Osteoblast (primary cell): Measurements from ENCODE around the gene HIGD1C. TPM values are rescaled to one million over a fixed set of nuclear protein-coding genes. Genes with fewer than 3 reads are reported as not detected.

Experiments used
- DNase-seq: peaks from one replicate; pipeline ENCODE4 v3.0.0; 2011; ENCODE audit warnings: low spot score, mixed read lengths; ENCODE audit not compliant: insufficient read length; ENCODE audit errors: missing footprints
- H2AFZ ChIP-seq: 2 replicates; pipeline ENCODE4 v1.6.0; 2011; ENCODE audit warnings: mild to moderate bottlenecking, low read length
- H3K27ac ChIP-seq: 2 replicates; pipeline ENCODE4 v1.5.1; 2011; ENCODE audit warnings: mild to moderate bottlenecking, low read depth, low read length, moderate library complexity
- H3K27me3 ChIP-seq: 2 replicates; pipeline ENCODE4 v1.6.0; 2012; ENCODE audit warnings: mild to moderate bottlenecking, control low read depth, inconsistent platforms, low read length, moderate library complexity; ENCODE audit not compliant: insufficient read depth
- H3K36me3 ChIP-seq: 2 replicates; pipeline ENCODE4 v1.5.1; 2011; ENCODE audit warnings: mild to moderate bottlenecking, low read length, control low read depth, moderate library complexity; ENCODE audit not compliant: insufficient read depth
- H3K4me1 ChIP-seq: 2 replicates; pipeline ENCODE4 v1.5.1; 2011; ENCODE audit warnings: mild to moderate bottlenecking, low read length, control low read depth, moderate library complexity; ENCODE audit not compliant: insufficient read depth
- H3K4me2 ChIP-seq: 2 replicates; pipeline ENCODE4 v1.6.0; 2011; ENCODE audit warnings: mild to moderate bottlenecking, low read length; ENCODE audit not compliant: insufficient read depth
- H3K4me3 ChIP-seq: fragments of 200-600 bp; sonication (generic); 3 replicates; pipeline ENCODE4 v1.5.1; 2012; ENCODE audit warnings: mild to moderate bottlenecking, low read length, inconsistent platforms; ENCODE audit not compliant: insufficient read depth
- H3K79me2 ChIP-seq: 2 replicates; pipeline ENCODE4 v1.6.0; 2012; ENCODE audit warnings: mild to moderate bottlenecking, low read length, control low read depth, inconsistent platforms; ENCODE audit not compliant: insufficient read depth
- H3K9me3 ChIP-seq: 2 replicates; pipeline ENCODE4 v1.5.1; 2011; ENCODE audit warnings: low read depth, low read length, control low read depth
- H4K20me1 ChIP-seq: 2 replicates; pipeline ENCODE4 v1.6.0; 2012; ENCODE audit warnings: mild to moderate bottlenecking, low read length, control low read depth; ENCODE audit not compliant: insufficient read depth
- small RNA-seq: library from RNA; depleted of rRNA; stranded (forward); fragments of <200 nt; gene quantifications from one replicate; pipeline ENCODE3, GENCODE V24; 2012
- total RNA-seq: library from RNA; depleted of rRNA; stranded (reverse); fragments of >200 nt; gene quantifications from 2 replicates; pipeline ENCODE4 v1.2.3, GENCODE V29; 2012
- TF ChIP-seq, protein P1 (sequence below): IDR thresholded peaks from 2 replicates; pipeline ENCODE4 v1.5.1; 2011; ENCODE audit warnings: mild to moderate bottlenecking, low read depth, low read length, moderate library complexity; ENCODE audit errors: extremely low read depth

Gene HIGD1C
- total RNA-seq, 1 donor: not detected

DNA sequence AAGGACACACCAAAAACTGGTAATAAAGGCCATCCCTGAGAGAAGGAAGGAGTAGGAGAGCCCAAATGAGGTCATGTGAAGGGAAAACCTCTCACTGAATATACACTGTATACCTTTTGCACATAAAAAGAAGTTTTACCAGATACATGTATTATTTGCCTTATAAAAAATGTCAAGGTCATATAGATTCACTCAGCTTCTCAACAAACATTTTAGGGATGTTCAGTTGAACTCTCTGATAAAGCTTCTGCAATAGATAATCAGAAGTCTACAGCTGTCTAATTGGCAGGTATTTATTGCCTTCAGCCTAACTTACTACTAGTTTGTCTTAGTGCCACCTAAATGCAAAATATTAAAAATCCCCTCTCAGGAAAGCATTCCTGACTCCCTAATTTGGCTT, 65.1 kb downstream of the HIGD1C start:
- Histone ChIP-seq H3K36me3 (no peaks in the 10 kb centered on the region), H2AFZ (no peak overlapping the region), H3K4me1 (no peaks in the 10 kb centered on the region), H3K9me3 (no peaks in the 10 kb centered on the region), H3K4me3 (no peak overlapping the region), H3K27me3 (no peaks in the 10 kb centered on the region), H4K20me1 (peaks cover 23% of the 10 kb centered on the region), H3K4me2 (no peak overlapping the region), H3K79me2 (peaks cover 92% of the 10 kb centered on the region), H3K27ac (no peak overlapping the region)
- TF ChIP-seq, protein P1, sequence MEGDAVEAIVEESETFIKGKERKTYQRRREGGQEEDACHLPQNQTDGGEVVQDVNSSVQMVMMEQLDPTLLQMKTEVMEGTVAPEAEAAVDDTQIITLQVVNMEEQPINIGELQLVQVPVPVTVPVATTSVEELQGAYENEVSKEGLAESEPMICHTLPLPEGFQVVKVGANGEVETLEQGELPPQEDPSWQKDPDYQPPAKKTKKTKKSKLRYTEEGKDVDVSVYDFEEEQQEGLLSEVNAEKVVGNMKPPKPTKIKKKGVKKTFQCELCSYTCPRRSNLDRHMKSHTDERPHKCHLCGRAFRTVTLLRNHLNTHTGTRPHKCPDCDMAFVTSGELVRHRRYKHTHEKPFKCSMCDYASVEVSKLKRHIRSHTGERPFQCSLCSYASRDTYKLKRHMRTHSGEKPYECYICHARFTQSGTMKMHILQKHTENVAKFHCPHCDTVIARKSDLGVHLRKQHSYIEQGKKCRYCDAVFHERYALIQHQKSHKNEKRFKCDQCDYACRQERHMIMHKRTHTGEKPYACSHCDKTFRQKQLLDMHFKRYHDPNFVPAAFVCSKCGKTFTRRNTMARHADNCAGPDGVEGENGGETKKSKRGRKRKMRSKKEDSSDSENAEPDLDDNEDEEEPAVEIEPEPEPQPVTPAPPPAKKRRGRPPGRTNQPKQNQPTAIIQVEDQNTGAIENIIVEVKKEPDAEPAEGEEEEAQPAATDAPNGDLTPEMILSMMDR: no peak
- no peak for DNase-seq

DNA sequence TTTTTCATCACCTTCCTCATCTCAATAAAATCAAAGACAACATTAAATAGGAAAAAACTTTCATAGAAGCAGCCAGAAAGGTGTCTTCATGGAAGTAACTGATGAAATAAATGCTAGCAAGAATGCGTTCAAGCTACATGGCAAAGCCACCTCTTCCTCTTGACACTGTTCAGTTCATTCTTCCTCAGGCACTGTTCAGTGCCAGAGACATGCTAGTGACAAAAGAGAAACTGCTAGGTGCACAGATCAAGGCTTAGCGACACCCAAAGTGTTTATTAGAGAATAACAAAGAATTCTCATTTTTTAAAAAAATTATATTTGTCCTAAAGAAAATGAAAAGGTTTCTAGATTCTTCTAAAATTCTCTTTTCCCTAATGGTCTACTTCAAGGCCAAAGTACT, 66.6 kb downstream of the HIGD1C start:
- no peaks in the 10 kb centered on the region for H3K9me3 ChIP-seq
- H3K27me3 ChIP-seq: no peaks in the 10 kb centered on the region
- no peak overlapping the region for H3K27ac ChIP-seq
- TF ChIP-seq, protein P1: no peak
- DNase-seq: no peak
- peaks cover 92% of the 10 kb centered on the region for H3K79me2 ChIP-seq
- H3K4me1 ChIP-seq: peaks cover 8% of the 10 kb centered on the region
- no peak overlapping the region for H2AFZ ChIP-seq
- H4K20me1 ChIP-seq: peaks cover 19% of the 10 kb centered on the region
- H3K4me2 ChIP-seq: no peak overlapping the region
- H3K4me3 ChIP-seq: no peak overlapping the region
- no peaks in the 10 kb centered on the region for H3K36me3 ChIP-seq

DNA sequence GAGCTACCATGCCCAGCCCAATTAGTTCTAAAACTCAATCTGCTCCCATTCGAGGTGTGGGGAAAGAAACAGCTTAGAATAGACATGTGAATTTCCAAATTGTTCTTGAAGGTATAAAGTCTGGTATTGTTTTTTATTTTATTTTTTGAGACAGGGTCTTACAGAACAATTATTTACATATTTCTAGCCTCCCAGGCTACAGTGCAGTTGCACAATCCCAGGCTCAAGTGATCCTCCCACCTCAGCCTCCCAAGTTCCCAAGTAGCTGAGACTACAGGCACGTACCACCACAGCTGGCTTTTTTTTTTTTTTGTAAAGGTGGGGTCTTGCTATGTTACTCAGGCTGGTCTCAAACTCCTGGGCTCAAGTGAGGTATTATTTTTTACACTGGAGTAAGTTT, 67.6 kb downstream of the HIGD1C start:
- peaks cover 15% of the 10 kb centered on the region for H4K20me1 ChIP-seq
- H3K4me3 ChIP-seq: no peak overlapping the region
- TF ChIP-seq, protein P1: no peak
- no peaks in the 10 kb centered on the region for H3K9me3 ChIP-seq
- H3K27ac ChIP-seq: no peak overlapping the region
- H2AFZ ChIP-seq: no peak overlapping the region
- H3K4me1 ChIP-seq: peaks cover 12% of the 10 kb centered on the region
- peaks cover 82% of the 10 kb centered on the region for H3K79me2 ChIP-seq
- no peaks in the 10 kb centered on the region for H3K36me3 ChIP-seq
- no peak overlapping the region for H3K4me2 ChIP-seq
- H3K27me3 ChIP-seq: no peaks in the 10 kb centered on the region
- DNase-seq: no peak

Small RNA genes within 50 kb of the gene (small RNA-seq; reads per million reads assigned to genes)
- gene AC008121.1: not detected
- not detected for gene RF00019
- not detected for gene RNU6-87P

Other genes starting within 250 kb of the HIGD1C start
- gene ATF1, start 188.4 kb upstream of the HIGD1C start, total RNA-seq: 24.2 and 29.0 TPM in 2 replicates
- gene TMPRSS12, start 109.6 kb upstream of the HIGD1C start, total RNA-seq: not detected in 2 replicates
- 64.4 and 80.7 TPM in 2 replicates for gene SLC11A2, start 73.8 kb downstream of the HIGD1C start, total RNA-seq
- gene LETMD1, start 95.8 kb downstream of the HIGD1C start, total RNA-seq: 54.8 and 56.1 TPM in 2 replicates
- 27.4 and 30.0 TPM in 2 replicates for gene CSRNP2, start 131.1 kb downstream of the HIGD1C start, total RNA-seq
- 7.6 and 8.3 TPM in 2 replicates for gene TFCP2, start 220.6 kb downstream of the HIGD1C start, total RNA-seq